ENCODE measurements around the gene ERC2.

ERC2 gene

DNA sequence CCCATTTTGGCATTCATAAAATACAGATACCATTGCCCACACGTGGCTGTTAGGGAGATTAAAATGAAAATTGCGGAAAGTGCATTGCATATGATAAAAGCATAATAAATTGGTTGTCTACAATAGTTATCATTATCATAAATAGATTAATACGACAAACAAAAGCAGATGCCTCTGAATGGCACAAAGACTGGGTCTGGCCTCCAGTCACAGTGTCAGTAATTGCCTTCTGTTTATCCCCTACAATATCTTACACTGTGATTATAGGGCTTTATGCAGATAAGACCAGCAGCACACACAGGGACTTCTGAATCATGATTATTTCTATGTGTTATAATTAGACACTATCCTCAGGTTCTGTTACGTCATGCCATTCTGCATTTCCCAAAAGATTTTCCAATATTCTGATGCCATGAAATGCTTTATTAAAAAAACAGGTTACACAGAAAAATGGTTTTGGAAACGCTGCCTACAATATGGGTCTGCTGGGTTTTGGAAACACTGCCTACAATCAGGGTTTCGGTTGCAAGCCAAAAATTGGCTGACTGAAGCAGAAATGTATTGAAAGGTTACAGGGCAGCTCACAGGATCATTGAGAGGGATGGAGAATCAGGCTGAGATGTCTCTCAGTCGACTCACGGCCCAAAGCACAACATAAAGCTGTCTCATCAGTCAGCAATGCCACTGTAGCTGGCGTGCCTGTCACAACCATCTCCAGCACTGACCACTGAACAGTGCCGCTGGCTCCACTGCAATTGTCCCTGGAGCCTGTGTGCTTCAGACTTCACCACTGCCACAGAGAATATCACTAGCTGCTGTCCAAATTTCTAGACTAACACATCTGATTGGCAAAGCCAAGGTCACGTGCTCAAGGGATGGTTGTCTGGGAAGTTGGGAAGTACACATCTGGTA is 248.1 kb downstream of the ERC2 start:
- DNase-seq (ENCODE audit: insufficient read length, low spot score) (no peak), FAIRE-seq (no peak)
- TF ChIP-seq POU2F2 (IDR thresholded peaks at IDR 0.05; ENCODE audit: low read depth, low read length), result no peak
- TF ChIP-seq POLR2A (IDR thresholded peaks at IDR 0.05; ENCODE audit: low read depth, low read length), result no peak
- no peak for TF ChIP-seq SPI1 (IDR thresholded peaks at IDR 0.05; ENCODE audit: low read depth, low read length)
- no peak for TF ChIP-seq TAF1 (IDR thresholded peaks at IDR 0.05; ENCODE audit: low read depth, low read length)
- no peak for TF ChIP-seq PAX5 (IDR thresholded peaks at IDR 0.05; ENCODE audit: insufficient read depth, low read length, severe bottlenecking)
- no peak for TF ChIP-seq POLR2AphosphoS5 (IDR thresholded peaks at IDR 0.05; ENCODE audit: low read depth, low read length)

DNA sequence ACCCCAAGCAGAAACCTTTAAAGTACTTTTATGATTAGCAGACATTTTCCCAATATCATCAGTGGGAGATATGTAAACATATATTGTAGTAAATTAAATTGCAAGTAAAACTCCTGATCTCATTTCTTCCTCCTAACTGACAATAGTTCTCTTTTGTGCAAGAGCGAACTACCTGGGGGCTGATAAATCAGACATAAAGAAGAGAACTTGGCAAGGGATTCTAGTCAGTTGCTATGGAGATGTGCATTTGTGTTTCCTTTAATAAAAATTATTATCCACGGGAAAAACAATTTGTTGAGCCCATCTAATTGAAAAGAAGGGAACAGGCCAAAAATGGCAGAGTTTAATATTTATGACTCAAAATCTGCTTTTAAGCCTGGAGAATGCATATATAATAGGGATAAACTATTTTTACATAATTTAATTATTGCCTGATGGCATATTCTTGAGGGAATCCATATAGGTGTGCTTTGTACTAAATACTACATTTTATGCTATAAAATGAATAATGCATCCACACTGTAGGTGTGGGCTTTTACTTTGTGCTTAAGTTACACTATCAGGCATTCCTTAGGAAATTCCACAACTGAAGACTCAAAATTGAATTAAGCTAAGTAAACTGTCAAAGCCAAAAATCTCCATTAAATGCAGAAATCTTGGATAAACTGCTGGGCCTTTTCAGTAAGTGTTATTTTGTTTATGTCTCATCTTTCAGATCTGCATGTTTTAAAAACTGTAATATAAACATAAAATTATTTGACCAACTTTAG is 258.1 kb downstream of the ERC2 start:
- DNase-seq (ENCODE audit: insufficient read length, low spot score) (no peak), FAIRE-seq (no peak)
- TF ChIP-seq TAF1 (IDR thresholded peaks at IDR 0.05; ENCODE audit: low read depth, low read length), result no peak
- TF ChIP-seq POLR2A (IDR thresholded peaks at IDR 0.05; ENCODE audit: low read depth, low read length), result no peak
- TF ChIP-seq POLR2AphosphoS5 (IDR thresholded peaks at IDR 0.05; ENCODE audit: low read depth, low read length), result no peak
- no peak for TF ChIP-seq PAX5 (IDR thresholded peaks at IDR 0.05; ENCODE audit: insufficient read depth, low read length, severe bottlenecking)
- TF ChIP-seq POU2F2 (IDR thresholded peaks at IDR 0.05; ENCODE audit: low read depth, low read length), result no peak
- TF ChIP-seq SPI1 (IDR thresholded peaks at IDR 0.05; ENCODE audit: low read depth, low read length), result no peak

DNA sequence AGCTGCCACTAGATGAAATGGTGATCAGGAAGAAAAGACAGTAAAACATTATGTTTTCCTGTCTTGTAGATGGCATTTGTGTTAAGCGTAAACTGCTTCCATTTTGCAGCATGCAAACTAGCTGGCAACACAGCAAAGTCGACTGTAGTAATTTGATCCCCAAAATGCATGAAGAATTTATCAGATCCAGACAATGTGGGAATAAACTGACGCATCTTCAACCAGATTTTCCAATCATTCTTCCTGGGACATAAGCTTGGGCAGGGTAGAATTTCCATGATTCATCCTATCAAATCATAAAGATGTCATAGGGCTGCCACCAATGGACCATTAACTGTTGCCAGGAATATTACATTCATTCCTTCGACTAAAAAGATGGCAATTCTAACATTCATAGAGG is 260.3 kb downstream of the ERC2 start:
- DNase-seq (ENCODE audit: insufficient read length, low spot score) (no peak), FAIRE-seq (no peak)
- TF ChIP-seq POU2F2 (IDR thresholded peaks at IDR 0.05; ENCODE audit: low read depth, low read length), result no peak
- TF ChIP-seq SPI1 (IDR thresholded peaks at IDR 0.05; ENCODE audit: low read depth, low read length), result no peak
- TF ChIP-seq PAX5 (IDR thresholded peaks at IDR 0.05; ENCODE audit: insufficient read depth, low read length, severe bottlenecking), result no peak
- TF ChIP-seq POLR2A (IDR thresholded peaks at IDR 0.05; ENCODE audit: low read depth, low read length), result no peak
- TF ChIP-seq POLR2AphosphoS5 (IDR thresholded peaks at IDR 0.05; ENCODE audit: low read depth, low read length), result no peak
- no peak for TF ChIP-seq TAF1 (IDR thresholded peaks at IDR 0.05; ENCODE audit: low read depth, low read length)

DNA sequence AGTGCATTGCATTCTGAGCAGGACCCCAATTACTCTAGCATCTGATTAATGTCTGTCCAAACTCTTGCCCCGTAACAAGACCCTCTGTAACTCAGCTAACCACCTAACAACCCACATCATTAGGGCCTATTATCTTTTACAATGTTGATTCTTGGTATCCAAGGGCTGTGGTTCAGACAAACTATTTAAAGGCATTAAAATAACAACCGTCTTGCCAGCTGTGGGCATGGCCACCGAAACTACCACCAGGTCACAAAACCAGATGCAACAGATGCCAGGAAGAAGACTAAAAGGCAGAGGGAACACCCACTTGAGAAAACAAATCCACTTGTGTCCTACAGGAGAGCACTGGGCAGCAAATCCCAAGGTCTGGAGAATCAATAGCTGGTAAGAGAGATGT is 262.9 kb downstream of the ERC2 start:
- FAIRE-seq (no peak), DNase-seq (ENCODE audit: insufficient read length, low spot score) (no peak)

DNA sequence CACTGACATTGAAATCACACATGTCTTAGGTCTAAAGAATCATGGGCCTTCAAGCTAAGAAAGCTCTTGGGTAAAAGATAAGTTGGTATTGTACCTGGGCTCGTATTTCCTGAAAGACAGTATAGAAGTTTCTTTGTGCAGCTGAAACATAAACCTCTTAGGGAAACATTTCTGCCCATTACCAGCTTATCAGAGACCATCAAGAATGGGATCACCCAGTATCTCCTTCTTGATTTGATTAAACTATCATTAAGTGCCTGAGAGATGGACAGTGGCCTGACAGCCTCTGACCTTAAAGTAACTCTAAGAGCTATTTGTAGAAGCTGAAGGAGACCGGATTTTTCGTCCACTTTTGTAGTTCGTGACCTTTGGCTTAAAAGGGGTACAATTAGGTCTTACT is 265.3 kb downstream of the ERC2 start:
- TF ChIP-seq TAF1 (IDR thresholded peaks at IDR 0.05; ENCODE audit: low read depth, low read length), result no peak
- TF ChIP-seq POU2F2 (IDR thresholded peaks at IDR 0.05; ENCODE audit: low read depth, low read length), result no peak
- TF ChIP-seq PAX5 (IDR thresholded peaks at IDR 0.05; ENCODE audit: insufficient read depth, low read length, severe bottlenecking), result no peak
- TF ChIP-seq POLR2A (IDR thresholded peaks at IDR 0.05; ENCODE audit: low read depth, low read length), result no peak
- no peak for TF ChIP-seq SPI1 (IDR thresholded peaks at IDR 0.05; ENCODE audit: low read depth, low read length)
- TF ChIP-seq POLR2AphosphoS5 (IDR thresholded peaks at IDR 0.05; ENCODE audit: low read depth, low read length), result no peak
- no peak for FAIRE-seq
- no peak for DNase-seq (ENCODE audit: insufficient read length, low spot score)

More for the DNA sequence above, 262.9 kb downstream of the ERC2 start:
- TF ChIP-seq POLR2AphosphoS5 (IDR thresholded peaks at IDR 0.05; ENCODE audit: low read depth, low read length), result no peak

DNA sequence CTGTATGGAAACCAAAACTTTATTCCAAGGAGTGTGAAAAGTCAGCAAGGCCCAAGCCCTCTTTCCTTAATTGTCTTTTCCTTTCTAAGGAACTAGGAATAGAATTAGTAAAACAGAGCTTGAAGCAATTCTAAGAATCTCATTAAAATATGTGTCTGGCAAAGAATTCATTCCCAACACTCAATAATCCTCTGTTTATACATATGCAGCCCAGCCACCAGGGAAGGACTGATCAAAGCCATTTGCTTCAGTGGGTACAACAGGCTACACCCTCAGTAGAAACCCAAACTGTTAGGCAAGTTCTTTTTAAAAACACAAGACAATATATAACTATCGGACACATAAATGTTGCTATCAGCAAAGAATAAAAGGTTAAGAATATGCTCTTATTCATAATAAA is 266.9 kb downstream of the ERC2 start:
- no peak for DNase-seq (ENCODE audit: insufficient read length, low spot score)
- no peak for FAIRE-seq
- no peak for TF ChIP-seq POLR2AphosphoS5 (IDR thresholded peaks at IDR 0.05; ENCODE audit: low read depth, low read length)
- TF ChIP-seq PAX5 (IDR thresholded peaks at IDR 0.05; ENCODE audit: insufficient read depth, low read length, severe bottlenecking), result no peak
- no peak for TF ChIP-seq SPI1 (IDR thresholded peaks at IDR 0.05; ENCODE audit: low read depth, low read length)
- no peak for TF ChIP-seq POU2F2 (IDR thresholded peaks at IDR 0.05; ENCODE audit: low read depth, low read length)
- no peak for TF ChIP-seq POLR2A (IDR thresholded peaks at IDR 0.05; ENCODE audit: low read depth, low read length)
- no peak for TF ChIP-seq TAF1 (IDR thresholded peaks at IDR 0.05; ENCODE audit: low read depth, low read length)

DNA sequence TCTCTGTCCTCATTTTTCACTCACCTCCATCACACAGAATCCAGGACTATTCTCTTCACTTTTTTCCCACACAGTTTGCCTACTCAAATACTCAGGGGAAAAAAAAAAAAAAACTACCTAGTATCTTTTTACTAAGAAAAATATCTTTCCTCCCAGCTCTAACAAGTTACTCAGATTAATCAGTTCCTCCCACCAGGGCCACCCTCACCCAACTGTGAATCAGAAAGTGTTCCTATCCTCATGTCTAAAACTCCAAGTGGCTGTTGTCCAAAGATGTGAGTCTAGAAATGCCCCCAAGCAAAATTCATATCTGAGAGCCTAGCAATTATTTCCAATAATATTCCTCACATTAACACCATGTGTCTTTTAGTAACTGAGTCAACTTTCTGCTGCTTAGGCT is 268.0 kb downstream of the ERC2 start:
- FAIRE-seq (no peak), DNase-seq (ENCODE audit: insufficient read length, low spot score) (no peak)
- TF ChIP-seq POLR2AphosphoS5 (IDR thresholded peaks at IDR 0.05; ENCODE audit: low read depth, low read length) (no peak), POU2F2 (IDR thresholded peaks at IDR 0.05; ENCODE audit: low read depth, low read length) (no peak), SPI1 (IDR thresholded peaks at IDR 0.05; ENCODE audit: low read depth, low read length) (no peak), PAX5 (IDR thresholded peaks at IDR 0.05; ENCODE audit: insufficient read depth, low read length, severe bottlenecking) (no peak), POLR2A (IDR thresholded peaks at IDR 0.05; ENCODE audit: low read depth, low read length) (no peak), TAF1 (IDR thresholded peaks at IDR 0.05; ENCODE audit: low read depth, low read length) (no peak)

DNA sequence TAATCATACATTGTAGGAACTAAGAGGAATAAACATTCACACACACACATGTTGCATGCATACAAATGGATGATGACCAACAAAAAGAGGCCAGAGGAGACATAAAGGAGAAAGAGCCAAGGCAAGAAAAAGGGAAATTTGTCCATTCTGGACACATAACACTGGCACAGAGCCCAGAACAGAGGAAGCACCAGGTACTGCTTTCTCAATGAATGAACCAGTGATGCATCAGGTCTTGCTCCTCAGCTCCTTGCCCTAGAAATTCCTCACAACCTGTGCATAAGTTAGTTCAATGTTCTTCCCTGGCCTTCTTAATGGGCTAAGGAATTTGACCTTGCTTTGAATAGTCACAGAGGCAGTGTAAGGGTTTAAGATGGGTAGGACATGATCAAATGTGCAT is 270.3 kb downstream of the ERC2 start:
- no peak for DNase-seq (ENCODE audit: insufficient read length, low spot score)
- no peak for FAIRE-seq
- TF ChIP-seq POLR2A (IDR thresholded peaks at IDR 0.05; ENCODE audit: low read depth, low read length), result no peak
- TF ChIP-seq TAF1 (IDR thresholded peaks at IDR 0.05; ENCODE audit: low read depth, low read length), result no peak
- no peak for TF ChIP-seq SPI1 (IDR thresholded peaks at IDR 0.05; ENCODE audit: low read depth, low read length)
- no peak for TF ChIP-seq PAX5 (IDR thresholded peaks at IDR 0.05; ENCODE audit: insufficient read depth, low read length, severe bottlenecking)

DNA sequence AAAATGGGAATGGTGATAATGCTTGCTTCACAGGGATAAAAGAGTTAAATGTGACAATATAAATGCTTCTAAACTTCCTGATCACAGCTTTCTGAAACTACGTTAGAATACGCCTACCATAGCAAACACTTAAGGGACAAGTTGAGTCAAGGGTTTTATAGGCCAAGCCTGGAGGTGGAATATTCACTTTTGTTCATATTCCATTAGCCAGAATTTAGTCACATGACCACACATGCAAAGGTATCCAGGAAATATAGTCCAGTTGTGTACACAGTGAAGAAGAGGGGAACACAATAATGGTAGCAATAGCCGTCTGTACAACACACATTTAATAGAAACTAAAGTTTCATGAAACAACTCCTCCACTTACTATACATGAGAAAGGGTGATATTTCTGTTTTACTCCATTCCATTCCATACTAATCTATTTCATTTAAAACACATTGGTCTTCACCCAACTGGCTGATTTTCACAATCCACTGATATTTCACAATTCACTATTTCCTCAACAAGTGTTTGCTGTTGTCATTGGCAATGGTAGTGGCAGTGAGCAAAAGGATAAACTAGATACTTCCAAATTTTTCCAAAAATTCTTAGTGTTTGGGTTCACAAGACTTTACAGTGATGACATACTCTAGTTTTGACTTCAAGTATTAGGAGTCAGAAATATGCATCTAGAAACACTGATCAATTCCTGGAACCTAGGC is 270.9 kb downstream of the ERC2 start:
- no peak for TF ChIP-seq SPI1 (IDR thresholded peaks at IDR 0.05; ENCODE audit: low read depth, low read length)
- no peak for TF ChIP-seq POU2F2 (IDR thresholded peaks at IDR 0.05; ENCODE audit: low read depth, low read length)
- TF ChIP-seq POLR2AphosphoS5 (IDR thresholded peaks at IDR 0.05; ENCODE audit: low read depth, low read length), result no peak
- no peak for FAIRE-seq
- DNase-seq (ENCODE audit: insufficient read length, low spot score), result no peak
